Skeletal muscle cell (primary cell): ENCODE data around the gene MYG1.
"Not testable (repeated sequence)": the region's sequence is repeated elsewhere in the genome, so short reads cannot be mapped to it uniquely, and the experiment has no call there.

Experiments
- DNase-seq: peaks from one replicate; pipeline ENCODE4 v3.0.0-alpha.2; 2010; ENCODE audit warnings: low read depth
- H3K4me3 ChIP-seq: 2 replicates; pipeline ENCODE4 v1.5.1; 2011; ENCODE audit warnings: low read depth, mild to moderate bottlenecking, control low read depth, low read length, moderate library complexity

MYG1 gene

GRCh38 chr12:53324113-53324778 is 24.8 kb downstream of the MYG1 start:
- no peak for DNase-seq

GRCh38 chr12:53324779-53325510 is 25.4 kb downstream of the MYG1 start:
- H3K4me3 ChIP-seq = peak overlapping the region; percentile 62
- peak; percentile 73 for DNase-seq

More at GRCh38 chr12:53324113-53324778, 24.8 kb downstream of the MYG1 start:
- peak overlapping the region; percentile 62 for H3K4me3 ChIP-seq

- no peak for DNase-seq
- H3K4me3 ChIP-seq = peak overlapping the region; percentile 62
Observed at GRCh38 chr12:53325511-53326061, 26.1 kb downstream of the MYG1 start.

GRCh38 chr12:53326460-53327185 is 27.1 kb downstream of the MYG1 start:
- DNase-seq = no peak
- H3K4me3 ChIP-seq = no peak overlapping the region

- no peak for DNase-seq
- no peak overlapping the region for H3K4me3 ChIP-seq
Observed at GRCh38 chr12:53327435-53328042, 28.0 kb downstream of the MYG1 start.

- DNase-seq = no peak
- no peak overlapping the region for H3K4me3 ChIP-seq
Observed at GRCh38 chr12:53328043-53328435, 28.5 kb downstream of the MYG1 start.

GRCh38 chr12:53330671-53331070 is 31.2 kb downstream of the MYG1 start:
- DNase-seq = no peak
- H3K4me3 ChIP-seq = no peak overlapping the region

- H3K4me3 ChIP-seq, DNase-seq: not testable (repeated sequence)
Observed at GRCh38 chr12:53332339-53332738, 32.8 kb downstream of the MYG1 start.

GRCh38 chr12:53332744-53333143 is 33.2 kb downstream of the MYG1 start:
- DNase-seq = no peak
- H3K4me3 ChIP-seq = no peak overlapping the region

- no peak overlapping the region for H3K4me3 ChIP-seq
- DNase-seq = no peak
Observed at GRCh38 chr12:53333289-53333688, 33.8 kb downstream of the MYG1 start.

- H3K4me3 ChIP-seq = no peak overlapping the region
- no peak for DNase-seq
Observed at GRCh38 chr12:53333845-53334244, 34.4 kb downstream of the MYG1 start.

- no peak for DNase-seq
- no peak overlapping the region for H3K4me3 ChIP-seq
Observed at GRCh38 chr12:53334822-53335221, 35.3 kb downstream of the MYG1 start.

- no peak for DNase-seq
- no peak within 1 kb of the TSS for H3K4me3 ChIP-seq
Observed at GRCh38 chr12:53336181-53336681, 36.7 kb downstream of the MYG1 start, which contains the start of gene SP7. SP7 (minus strand) TSS chr12:53336354; CDS start chr12:53335646, 708 bp downstream.

GRCh38 chr12:53338017-53338416 is 38.5 kb downstream of the MYG1 start:
- H3K4me3 ChIP-seq = no peak overlapping the region
- DNase-seq = no peak

- H3K4me3 ChIP-seq = no peak overlapping the region
- DNase-seq = no peak
Observed at GRCh38 chr12:53338916-53339315, 39.4 kb downstream of the MYG1 start.

GRCh38 chr12:53340398-53340797 is 40.9 kb downstream of the MYG1 start:
- no peak for DNase-seq
- no peak overlapping the region for H3K4me3 ChIP-seq

- no peak overlapping the region for H3K4me3 ChIP-seq
- DNase-seq = no peak
Observed at GRCh38 chr12:53343449-53343848, 44.0 kb downstream of the MYG1 start.

- no peak for DNase-seq
- no peak overlapping the region for H3K4me3 ChIP-seq
Observed at GRCh38 chr12:53343969-53344368, 44.5 kb downstream of the MYG1 start.

GRCh38 chr12:53344487-53344823 is 45.0 kb downstream of the MYG1 start:
- DNase-seq = no peak
- H3K4me3 ChIP-seq = peak overlapping the region; percentile 68
